HEK293 (cell line): ENCODE data around the gene SAMD1.

Experiments used
- HOXC10 ChIP-seq: sonication (generic); formaldehyde crosslinking; IDR thresholded peaks from 2 replicates; pipeline ENCODE4 v1.8.1; 2023; ENCODE audit warnings: mild to moderate bottlenecking, missing genetic modification reagents
- SALL2 ChIP-seq: fragments of 450-650 bp; formaldehyde crosslinking; IDR thresholded peaks from 2 replicates; pipeline ENCODE4 v1.5.0; 2017; ENCODE audit warnings: missing biosample characterization, mild to moderate bottlenecking, missing genetic modification characterization, borderline replicate concordance
- YY1 ChIP-seq: fragments of 450-650 bp; formaldehyde crosslinking; IDR thresholded peaks from 2 replicates; pipeline ENCODE4 v1.5.1; 2018; ENCODE audit warnings: missing biosample characterization, missing genetic modification characterization
- ZNF16 ChIP-seq: fragments of 450-650 bp; formaldehyde crosslinking; IDR thresholded peaks from 2 replicates; pipeline ENCODE4 v1.5.1; 2016; ENCODE audit warnings: low read depth, missing biosample characterization, missing genetic modification characterization
- ZNF558 ChIP-seq: fragments of 450-650 bp; formaldehyde crosslinking; IDR thresholded peaks from 2 replicates; pipeline ENCODE4 v1.5.1; 2016; ENCODE audit warnings: missing biosample characterization, missing genetic modification characterization
- ZNF624 ChIP-seq: fragments of 450-650 bp; formaldehyde crosslinking; IDR thresholded peaks from 2 replicates; pipeline ENCODE4 v1.5.1; 2017; ENCODE audit warnings: missing biosample characterization, missing genetic modification characterization
- ZNF670 ChIP-seq: fragments of 450-650 bp; formaldehyde crosslinking; IDR thresholded peaks from 2 replicates; pipeline ENCODE4 v1.5.1; 2016; ENCODE audit warnings: missing biosample characterization, missing genetic modification characterization, low read depth
- ZNF792 ChIP-seq: fragments of 450-650 bp; formaldehyde crosslinking; IDR thresholded peaks from 2 replicates; pipeline ENCODE4 v1.5.1; 2016; ENCODE audit warnings: missing biosample characterization, missing genetic modification characterization
- TF ChIP-seq, protein P1 (sequence below): fragments of 450-650 bp; formaldehyde crosslinking; IDR thresholded peaks from 2 replicates; pipeline ENCODE4 v1.5.1; 2016; ENCODE audit warnings: missing biosample characterization, missing genetic modification characterization

DNA sequence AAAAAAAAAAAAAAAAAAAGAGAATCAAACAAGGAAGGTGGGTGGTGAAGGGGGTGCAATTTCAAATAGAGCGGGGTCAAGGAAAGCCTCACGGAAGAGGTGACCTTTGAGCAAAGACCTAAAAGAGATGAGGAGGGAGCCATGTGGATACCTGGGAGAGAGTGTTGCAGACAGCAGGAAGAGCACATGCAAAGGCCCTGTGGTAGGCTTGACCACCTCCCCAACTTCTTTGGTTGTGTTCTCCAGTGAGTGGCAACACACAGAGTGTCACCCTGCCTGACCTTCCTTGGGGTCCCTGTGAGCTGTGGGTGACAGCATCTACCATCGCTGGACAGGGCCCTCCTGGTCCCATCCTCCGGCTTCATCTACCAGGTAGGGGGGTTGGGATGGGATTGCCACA lies 40.0 kb downstream of the SAMD1 start:
- TF ChIP-seq YY1 (tag by site-specific recombination) (no peak), SALL2 (tag by site-specific recombination) (no peak), ZNF670 (tag by site-specific recombination) (no peak), ZNF16 (no peak), ZNF624 (tag by site-specific recombination) (no peak), ZNF792 (tag by site-specific recombination) (no peak), ZNF558 (tag by site-specific recombination) (no peak), HOXC10 (CRISPR knock-in tag) (no peak)
- TF ChIP-seq, protein P1, sequence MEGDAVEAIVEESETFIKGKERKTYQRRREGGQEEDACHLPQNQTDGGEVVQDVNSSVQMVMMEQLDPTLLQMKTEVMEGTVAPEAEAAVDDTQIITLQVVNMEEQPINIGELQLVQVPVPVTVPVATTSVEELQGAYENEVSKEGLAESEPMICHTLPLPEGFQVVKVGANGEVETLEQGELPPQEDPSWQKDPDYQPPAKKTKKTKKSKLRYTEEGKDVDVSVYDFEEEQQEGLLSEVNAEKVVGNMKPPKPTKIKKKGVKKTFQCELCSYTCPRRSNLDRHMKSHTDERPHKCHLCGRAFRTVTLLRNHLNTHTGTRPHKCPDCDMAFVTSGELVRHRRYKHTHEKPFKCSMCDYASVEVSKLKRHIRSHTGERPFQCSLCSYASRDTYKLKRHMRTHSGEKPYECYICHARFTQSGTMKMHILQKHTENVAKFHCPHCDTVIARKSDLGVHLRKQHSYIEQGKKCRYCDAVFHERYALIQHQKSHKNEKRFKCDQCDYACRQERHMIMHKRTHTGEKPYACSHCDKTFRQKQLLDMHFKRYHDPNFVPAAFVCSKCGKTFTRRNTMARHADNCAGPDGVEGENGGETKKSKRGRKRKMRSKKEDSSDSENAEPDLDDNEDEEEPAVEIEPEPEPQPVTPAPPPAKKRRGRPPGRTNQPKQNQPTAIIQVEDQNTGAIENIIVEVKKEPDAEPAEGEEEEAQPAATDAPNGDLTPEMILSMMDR (tag by site-specific recombination), result no peak
